ENCODE data around the gene ANKRD33B.

- no peak for TF ChIP-seq CTCF (IDR thresholded peaks at IDR 0.05)
- TF ChIP-seq POLR2AphosphoS5 (IDR thresholded peaks at IDR 0.05) = no peak
Observed at GRCh38 chr5:10633271-10634049, 69.6 kb downstream of the ANKRD33B start.

All from suprapubic skin (tissue), 3 donors.